ENCODE measurements around the gene LLGL2.

LLGL2 gene

DNA sequence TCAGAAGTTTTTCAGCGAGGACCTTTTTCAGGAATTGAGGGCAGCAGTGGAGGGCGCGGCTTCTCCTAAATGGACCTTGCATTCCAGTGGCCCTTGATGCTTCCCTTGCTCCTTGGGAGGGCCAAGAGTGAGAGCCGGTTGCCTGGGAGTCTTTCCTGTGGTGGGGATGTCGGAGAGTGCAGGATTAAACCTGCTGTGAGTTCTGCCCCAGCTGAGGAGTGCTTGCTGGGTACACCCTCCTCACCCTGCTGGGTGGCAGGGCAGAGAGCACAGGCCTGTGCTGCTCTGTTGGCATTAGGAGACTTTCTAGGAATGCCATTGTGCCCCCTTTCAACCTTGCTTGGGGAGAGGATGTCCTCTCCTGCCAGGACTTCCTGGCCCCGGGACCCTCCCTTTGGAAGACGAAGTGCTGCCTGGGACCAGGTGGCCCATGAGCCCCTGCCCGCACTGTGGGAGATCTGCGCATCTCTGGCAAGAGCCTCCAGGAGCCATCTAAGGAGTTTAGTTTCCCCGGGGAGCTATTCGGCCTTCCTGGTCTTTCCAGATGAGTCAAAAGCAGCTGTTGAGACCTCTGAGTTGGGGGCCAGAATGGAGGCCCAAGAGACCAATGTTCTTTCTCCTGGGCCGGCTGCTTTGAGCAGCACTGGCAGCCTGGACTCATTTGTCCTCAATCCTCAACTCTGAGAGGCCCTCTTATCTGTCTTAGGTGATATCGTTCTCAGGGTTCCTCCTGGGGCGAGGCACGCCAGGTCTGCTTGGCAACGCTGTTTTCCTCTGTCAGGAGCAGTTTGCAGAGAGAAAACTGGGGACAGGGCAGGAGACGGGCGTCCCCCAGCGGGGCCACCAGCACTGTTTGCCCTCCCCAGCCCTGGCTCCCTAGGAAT is 5.6 kb downstream of the LLGL2 start:
- TF ChIP-seq, protein P1, sequence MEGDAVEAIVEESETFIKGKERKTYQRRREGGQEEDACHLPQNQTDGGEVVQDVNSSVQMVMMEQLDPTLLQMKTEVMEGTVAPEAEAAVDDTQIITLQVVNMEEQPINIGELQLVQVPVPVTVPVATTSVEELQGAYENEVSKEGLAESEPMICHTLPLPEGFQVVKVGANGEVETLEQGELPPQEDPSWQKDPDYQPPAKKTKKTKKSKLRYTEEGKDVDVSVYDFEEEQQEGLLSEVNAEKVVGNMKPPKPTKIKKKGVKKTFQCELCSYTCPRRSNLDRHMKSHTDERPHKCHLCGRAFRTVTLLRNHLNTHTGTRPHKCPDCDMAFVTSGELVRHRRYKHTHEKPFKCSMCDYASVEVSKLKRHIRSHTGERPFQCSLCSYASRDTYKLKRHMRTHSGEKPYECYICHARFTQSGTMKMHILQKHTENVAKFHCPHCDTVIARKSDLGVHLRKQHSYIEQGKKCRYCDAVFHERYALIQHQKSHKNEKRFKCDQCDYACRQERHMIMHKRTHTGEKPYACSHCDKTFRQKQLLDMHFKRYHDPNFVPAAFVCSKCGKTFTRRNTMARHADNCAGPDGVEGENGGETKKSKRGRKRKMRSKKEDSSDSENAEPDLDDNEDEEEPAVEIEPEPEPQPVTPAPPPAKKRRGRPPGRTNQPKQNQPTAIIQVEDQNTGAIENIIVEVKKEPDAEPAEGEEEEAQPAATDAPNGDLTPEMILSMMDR (conservative IDR thresholded peaks at IDR 0.05): no peak
- TF ChIP-seq ZFX (IDR thresholded peaks at IDR 0.05): no peak
- no peak overlapping the region for H3K27ac ChIP-seq

GRCh38 chr17:75531721-75532072 is 6.2 kb downstream of the LLGL2 start:
- TF ChIP-seq, protein P1 (conservative IDR thresholded peaks at IDR 0.05): no peak
- no peak for TF ChIP-seq ZFX (IDR thresholded peaks at IDR 0.05)
- no peak overlapping the region for H3K27ac ChIP-seq

DNA sequence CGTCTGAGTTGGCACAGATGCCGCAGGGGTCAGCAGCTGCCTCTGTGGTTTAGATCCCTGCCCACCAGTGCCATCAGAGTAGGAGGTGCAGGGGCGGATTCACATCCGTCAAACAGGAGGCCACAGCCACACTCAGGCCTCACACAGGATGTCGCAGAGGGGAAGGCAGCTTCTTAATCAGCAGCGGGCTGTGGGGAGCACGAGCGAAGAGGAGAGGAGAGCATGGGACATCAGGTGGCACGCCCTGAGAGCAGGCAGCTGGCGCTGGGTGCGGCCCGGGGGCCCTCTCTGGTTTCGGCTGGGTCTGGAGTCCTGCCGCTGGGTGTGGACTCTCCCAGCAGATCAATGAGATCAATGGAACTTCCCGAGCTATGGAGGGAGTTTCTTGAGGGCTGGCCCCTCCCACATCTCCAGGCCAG is 9.6 kb downstream of the LLGL2 start:
- TF ChIP-seq ZFX (IDR thresholded peaks at IDR 0.05): no peak
- H3K27ac ChIP-seq: no peak overlapping the region

DNA sequence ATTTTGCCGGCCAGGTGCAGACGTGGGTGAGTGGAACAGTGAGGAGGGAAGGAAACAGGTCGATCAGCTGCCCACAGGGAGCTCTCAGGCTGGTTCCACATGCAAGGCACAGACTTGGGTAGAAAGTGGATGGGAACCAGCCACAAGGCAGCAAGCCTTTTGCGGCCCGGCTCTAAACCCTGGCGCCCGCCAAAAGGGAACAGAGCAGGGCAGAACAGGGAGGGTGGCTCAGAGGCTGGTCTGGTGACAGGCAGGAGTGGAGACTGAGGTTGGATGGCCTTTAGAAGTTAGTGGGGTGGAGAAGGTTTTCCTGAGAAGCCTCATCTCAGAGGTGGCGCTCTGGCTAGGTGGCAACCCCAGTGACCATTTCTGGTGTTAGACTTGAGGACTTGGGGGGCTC is 10.4 kb downstream of the LLGL2 start:
- no peak overlapping the region for H3K27ac ChIP-seq
- TF ChIP-seq ZFX (IDR thresholded peaks at IDR 0.05): no peak
- TF ChIP-seq, protein P1 (conservative IDR thresholded peaks at IDR 0.05): no peak

GRCh38 chr17:75536366-75536765 is 10.9 kb downstream of the LLGL2 start:
- TF ChIP-seq ZFX (IDR thresholded peaks at IDR 0.05): no peak
- TF ChIP-seq, protein P1 (conservative IDR thresholded peaks at IDR 0.05): no peak
- no peak overlapping the region for H3K27ac ChIP-seq

GRCh38 chr17:75539967-75540729 is 14.7 kb downstream of the LLGL2 start:
- no peak overlapping the region for H3K27ac ChIP-seq
- TF ChIP-seq ZFX (IDR thresholded peaks at IDR 0.05): no peak
- TF ChIP-seq, protein P1 (conservative IDR thresholded peaks at IDR 0.05): no peak

- H3K27ac ChIP-seq: no peak overlapping the region
- no peak for TF ChIP-seq ZFX (IDR thresholded peaks at IDR 0.05)
- TF ChIP-seq, protein P1 (conservative IDR thresholded peaks at IDR 0.05): no peak
Observed at GRCh38 chr17:75540923-75541503, 15.5 kb downstream of the LLGL2 start.
